Measurements from ENCODE around the gene LHX2. TPM values are rescaled to one million over a fixed set of nuclear protein-coding genes. Genes with fewer than 3 reads are reported as not detected.

The LHX2 gene
- total RNA-seq, 4 donors from 2014 or later, result 0.22 TPM; not detected in 3

DNA sequence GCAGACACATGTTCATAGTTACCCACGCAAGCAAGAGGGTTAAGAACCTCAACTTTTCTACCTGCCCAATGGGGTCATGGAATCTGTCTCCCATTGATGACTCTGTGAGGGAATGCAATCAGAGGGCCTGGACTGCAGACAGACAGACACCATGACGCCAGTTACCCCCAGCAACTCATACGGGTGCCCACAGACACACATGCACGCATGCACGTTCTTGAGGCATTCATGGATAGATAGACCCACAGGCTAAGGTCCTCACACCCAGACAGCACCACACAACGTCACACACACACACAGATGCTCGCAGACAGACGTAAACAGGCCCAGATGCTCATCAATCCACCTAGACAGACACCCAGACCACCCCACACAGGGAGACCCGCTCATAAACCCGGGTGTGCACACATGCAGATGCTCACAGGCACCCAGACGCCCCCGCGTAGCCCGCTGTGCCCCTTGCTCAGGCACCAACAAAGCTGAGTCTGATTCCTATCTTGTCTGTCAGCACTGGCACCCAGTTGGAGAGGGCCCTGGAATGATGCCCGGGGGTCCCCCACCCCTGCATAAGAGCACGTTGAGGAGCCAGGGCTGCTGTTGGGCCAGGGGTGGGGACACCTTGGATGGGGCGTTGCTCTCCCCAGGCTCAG lies 23.6 kb downstream of the LHX2 start:
- peaks cover 0 to 5% (median 0%) of the 10 kb centered on the region in 3 donors for H3K4me1 ChIP-seq
- H3K27me3 ChIP-seq, result peaks cover 0 to 97% (median 4%) of the 10 kb centered on the region in 4 donors
- DNase-seq, result no peak
- no peaks in the 10 kb centered on the region for H3K9me3 ChIP-seq
- no peaks in the 10 kb centered on the region for H3K36me3 ChIP-seq
- H3K27ac ChIP-seq, result no peak overlapping the region
- TF ChIP-seq, protein P1, sequence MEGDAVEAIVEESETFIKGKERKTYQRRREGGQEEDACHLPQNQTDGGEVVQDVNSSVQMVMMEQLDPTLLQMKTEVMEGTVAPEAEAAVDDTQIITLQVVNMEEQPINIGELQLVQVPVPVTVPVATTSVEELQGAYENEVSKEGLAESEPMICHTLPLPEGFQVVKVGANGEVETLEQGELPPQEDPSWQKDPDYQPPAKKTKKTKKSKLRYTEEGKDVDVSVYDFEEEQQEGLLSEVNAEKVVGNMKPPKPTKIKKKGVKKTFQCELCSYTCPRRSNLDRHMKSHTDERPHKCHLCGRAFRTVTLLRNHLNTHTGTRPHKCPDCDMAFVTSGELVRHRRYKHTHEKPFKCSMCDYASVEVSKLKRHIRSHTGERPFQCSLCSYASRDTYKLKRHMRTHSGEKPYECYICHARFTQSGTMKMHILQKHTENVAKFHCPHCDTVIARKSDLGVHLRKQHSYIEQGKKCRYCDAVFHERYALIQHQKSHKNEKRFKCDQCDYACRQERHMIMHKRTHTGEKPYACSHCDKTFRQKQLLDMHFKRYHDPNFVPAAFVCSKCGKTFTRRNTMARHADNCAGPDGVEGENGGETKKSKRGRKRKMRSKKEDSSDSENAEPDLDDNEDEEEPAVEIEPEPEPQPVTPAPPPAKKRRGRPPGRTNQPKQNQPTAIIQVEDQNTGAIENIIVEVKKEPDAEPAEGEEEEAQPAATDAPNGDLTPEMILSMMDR (IDR thresholded peaks at IDR 0.05), result no peak
- no peak for TF ChIP-seq POLR2A (IDR thresholded peaks at IDR 0.05)
- H3K4me3 ChIP-seq, result no peak overlapping the region
- 74 to 78% methylated on average over 6 to 12 of the region's 17 CpGs for WGBS, 2 donors
- intact Hi-C loops (cut with DNase I), result no loop called here

DNA sequence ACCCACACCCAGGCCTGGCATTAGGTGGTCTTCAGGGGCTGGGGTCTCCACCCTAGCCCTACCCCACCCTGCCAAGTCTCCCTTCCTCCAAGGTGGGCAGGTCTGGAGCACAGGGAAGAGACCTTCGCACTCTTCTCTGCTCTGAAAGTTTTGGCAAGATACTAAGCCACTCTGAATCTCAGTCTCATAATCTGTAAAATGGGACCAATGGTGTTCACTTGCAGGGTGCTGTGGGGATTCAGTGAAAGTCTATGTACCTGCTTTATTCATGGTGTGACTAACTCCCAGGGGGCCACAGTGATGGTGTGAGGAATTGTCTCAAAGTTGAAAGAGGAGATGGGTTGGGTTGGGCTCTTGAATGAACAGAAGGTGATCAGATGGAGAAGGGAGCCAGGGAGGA lies 25.0 kb downstream of the LHX2 start:
- WGBS, 2 donors, result 83 to 100% methylated on average over 1 of the region's 1 CpG
- H3K27me3 ChIP-seq, result peaks cover 0 to 97% (median 4%) of the 10 kb centered on the region in 4 donors
- no peak for DNase-seq

DNA sequence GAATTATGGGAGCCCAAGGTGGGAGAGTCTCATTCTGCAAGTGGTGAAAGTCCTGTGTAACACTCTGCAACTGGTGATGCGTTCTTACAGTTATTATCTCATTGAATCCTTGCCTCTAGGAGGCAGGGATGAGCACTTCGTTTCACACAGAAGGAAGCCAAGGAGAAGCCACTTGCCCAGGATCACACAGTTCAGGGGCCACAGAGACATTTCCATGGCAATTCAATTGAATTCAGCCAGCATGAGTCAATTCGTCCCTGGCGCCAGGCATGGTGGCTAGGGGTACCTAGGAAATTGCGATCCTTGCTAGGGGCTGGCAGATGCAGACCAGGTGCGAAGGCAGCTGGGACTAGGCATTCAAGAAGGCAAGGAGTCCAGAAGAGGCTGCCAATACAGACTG lies 26.2 kb downstream of the LHX2 start:
- intact Hi-C loops (cut with DNase I), result no loop called here
- WGBS, 2 donors, result 44 to 90% methylated on average over 2 to 5 of the region's 6 CpGs
- Histone ChIP-seq H3K36me3 (no peaks in the 10 kb centered on the region), H3K27ac (no peak overlapping the region), H3K4me1 (peaks cover 10 to 25% (median 15%) of the 10 kb centered on the region in 3 donors), H3K9me3 (no peaks in the 10 kb centered on the region), H3K4me3 (no peak overlapping the region), H3K27me3 (peaks cover 0 to 97% (median 2%) of the 10 kb centered on the region in 4 donors)
- no peak for DNase-seq
- TF ChIP-seq, protein P1 (IDR thresholded peaks at IDR 0.05), result no peak
- TF ChIP-seq POLR2A (IDR thresholded peaks at IDR 0.05), result no peak

More for the DNA sequence above, 25.0 kb downstream of the LHX2 start:
- Histone ChIP-seq H3K4me1 (peaks cover 10 to 19% (median 10%) of the 10 kb centered on the region in 3 donors), H3K36me3 (no peaks in the 10 kb centered on the region), H3K27ac (no peak overlapping the region), H3K4me3 (no peak overlapping the region), H3K9me3 (no peaks in the 10 kb centered on the region)
- TF ChIP-seq, protein P1 (IDR thresholded peaks at IDR 0.05), result no peak
- no peak for TF ChIP-seq POLR2A (IDR thresholded peaks at IDR 0.05)
- intact Hi-C loops (cut with DNase I), result no loop called here

DNA sequence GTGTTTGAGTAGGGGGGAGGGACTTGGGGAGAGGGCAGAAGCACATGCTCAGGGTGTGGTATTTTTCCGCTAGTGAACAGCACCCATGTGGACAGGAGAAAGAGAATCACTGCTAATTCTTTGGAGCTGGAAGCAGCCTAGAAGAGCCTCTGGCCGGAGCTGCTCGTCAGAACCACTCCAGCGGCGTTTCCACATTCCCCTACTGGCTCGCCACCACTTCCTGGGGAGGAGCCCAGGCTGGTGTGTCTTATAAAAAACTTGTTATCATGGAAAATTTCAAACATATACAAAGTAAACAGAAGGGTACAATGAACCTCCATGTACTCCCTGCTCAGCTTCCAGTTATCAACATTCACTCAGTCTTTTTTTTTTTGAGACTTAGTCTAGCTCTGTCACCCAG lies 26.7 kb downstream of the LHX2 start:
- Histone ChIP-seq H3K27ac (no peak overlapping the region), H3K27me3 (peaks cover 0 to 97% (median 2%) of the 10 kb centered on the region in 4 donors)

More for the DNA sequence above, 26.7 kb downstream of the LHX2 start:
- 15 to 31% methylated on average over 6 of the region's 6 CpGs for WGBS, 2 donors
- intact Hi-C loops (cut with DNase I), result no loop called here
- Histone ChIP-seq H3K9me3 (no peaks in the 10 kb centered on the region), H3K36me3 (no peaks in the 10 kb centered on the region), H3K4me3 (no peak overlapping the region), H3K4me1 (peaks cover 10 to 25% (median 15%) of the 10 kb centered on the region in 3 donors)
- DNase-seq, result no peak
- TF ChIP-seq, protein P1 (IDR thresholded peaks at IDR 0.05), result no peak
- no peak for TF ChIP-seq POLR2A (IDR thresholded peaks at IDR 0.05)

Measured in esophagus squamous epithelium (tissue), 5 donors.